K562 (cell line): ENCODE measurements around the gene NT5C. TPM values are rescaled to one million over a fixed set of nuclear protein-coding genes. Genes with fewer than 3 reads are reported as not detected.

ENCODE experiments used
- BRD4 ChIP-seq: fragments of 200-600 bp; sonication (generic); IDR thresholded peaks from 2 replicates; pipeline ENCODE4 v1.6.1; 2017; ENCODE audit warnings: inconsistent platforms
- CEBPG ChIP-seq, 3 experiments: fragments of 200-800 bp in 1 of 3; sonication (Bioruptor generic) in 1 of 3; sonication (generic) in 1 of 3; formaldehyde crosslinking in 1 of 3; IDR thresholded peaks in 2 of 3; conservative IDR thresholded peaks in 1 of 3; 2 replicates each; pipeline versions ENCODE4 v1.6.1 to v1.8.0; 2016 to 2022; ENCODE audit warnings: missing compliant biosample characterization in 2 of 3, missing genetic modification characterization in 2 of 3, mild to moderate bottlenecking in 1 of 3, missing genetic modification reagents in 1 of 3
- E2F8 ChIP-seq: fragments of 450-650 bp; IDR thresholded peaks from 2 replicates; pipeline ENCODE4 v1.7.1; 2018; ENCODE audit warnings: mild to moderate bottlenecking, low read depth; ENCODE audit not compliant: partially characterized antibody
- FOXK2 ChIP-seq, 2 experiments: fragments of 450-650 bp; IDR thresholded peaks in 1 of 2; conservative IDR thresholded peaks in 1 of 2; 2 replicates each; pipeline ENCODE4 v1.6.1; 2016; ENCODE audit warnings: low read depth in 2 of 2, mild to moderate bottlenecking in 1 of 2
- HIVEP1 ChIP-seq: fragments of 250-450 bp; sonication (Bioruptor Pico); IDR thresholded peaks from 2 replicates; pipeline ENCODE4 v1.4.0; 2020; ENCODE audit warnings: mild to moderate bottlenecking
- JUND ChIP-seq, 2 experiments: IDR thresholded peaks; 2 replicates in 1 of 2; 3 replicates in 1 of 2; pipeline ENCODE4 v1.6.1; 2011; ENCODE audit warnings: borderline replicate concordance in 2 of 2, low read depth in 2 of 2, low read length in 2 of 2, improper control_type of control experiment in 1 of 2, missing biosample characterization in 1 of 2, missing genetic modification characterization in 1 of 2, missing genetic modification reagents in 1 of 2
- NR2C2 ChIP-seq, 2 experiments: fragments of 200-800 bp in 1 of 2; sonication (Bioruptor generic) in 1 of 2; sonication (generic) in 1 of 2; formaldehyde crosslinking in 1 of 2; IDR thresholded peaks; 2 replicates each; pipeline versions ENCODE4 v1.6.1 to v1.8.0; 2016 to 2022; ENCODE audit warnings: mild to moderate bottlenecking in 1 of 2, missing compliant biosample characterization in 1 of 2, missing genetic modification characterization in 1 of 2, missing genetic modification reagents in 1 of 2
- POLR3A ChIP-seq: IDR thresholded peaks from 2 replicates; pipeline ENCODE4 v1.6.1; 2011; ENCODE audit warnings: borderline replicate concordance, mild to moderate bottlenecking, moderate library complexity; ENCODE audit not compliant: insufficient read length, insufficient read depth; ENCODE audit errors: extremely low read depth
- RHOXF2B ChIP-seq: fragments of 250-450 bp; sonication (Bioruptor Pico); conservative IDR thresholded peaks from 2 replicates; pipeline ENCODE4 v1.5.1; 2021
- TBL1XR1 ChIP-seq, 2 experiments: IDR thresholded peaks; 2 replicates each; pipeline ENCODE4 v1.6.1; 2012; ENCODE audit warnings: improper control_type of control experiment in 2 of 2, low read length in 2 of 2, mild to moderate bottlenecking in 1 of 2
- TCF3 ChIP-seq: sonication (generic); formaldehyde crosslinking; IDR thresholded peaks from 2 replicates; pipeline ENCODE4 v1.4.0; 2020; ENCODE audit warnings: mild to moderate bottlenecking, missing genetic modification reagents
- ZFX ChIP-seq: sonication (generic); formaldehyde crosslinking; IDR thresholded peaks from 2 replicates; pipeline ENCODE4 v1.8.0; 2022; ENCODE audit warnings: mild to moderate bottlenecking, missing genetic modification reagents, moderate library complexity
- ZNF324 ChIP-seq: fragments of 250-450 bp; sonication (Bioruptor Pico); IDR thresholded peaks from 2 replicates; pipeline ENCODE4 v1.4.0; 2020; ENCODE audit warnings: mild to moderate bottlenecking
- ZNF778 ChIP-seq: fragments of 450-650 bp; formaldehyde crosslinking; IDR thresholded peaks from 2 replicates; pipeline ENCODE4 v1.4.0; 2020; ENCODE audit warnings: mild to moderate bottlenecking, moderate library complexity
- polyA plus RNA-seq, 8 experiments: library from polyadenylated mRNA; depleted of rRNA in 4 of 8; stranded (reverse) in 5 of 8; unstranded in 3 of 8; fragments of >200 nt; fragmentation: Nextera tagmentation in 2 of 8; fragmentation: Illumina TruSeq in 1 of 8; extraction: Ambion mirVana in 2 of 8; extraction: Trizol in 1 of 8; gene quantifications; 2 replicates each; pipeline versions ENCODE4 v1.2.1 to v1.2.3, GENCODE V29; 2011 to 2014; ENCODE audit warnings: inconsistent platforms in 1 of 8, missing spikeins in 1 of 8
- total RNA-seq, 7 experiments: library from RNA; depleted of rRNA in 6 of 7; stranded (reverse); fragments of >200 nt in 6 of 7; fragmentation: Illumina TruSeq in 2 of 7; extraction: Trizol in 2 of 7; gene quantifications; 2 replicates each; pipeline versions ENCODE4 v1.2.1 to v1.2.3, GENCODE V29; 2011 to 2021; ENCODE audit warnings: low replicate concordance in 1 of 7
- TF ChIP-seq, protein P1 (sequence below), 2 experiments: fragments of 450-650 bp in 1 of 2; sonication (generic) in 1 of 2; formaldehyde crosslinking in 1 of 2; IDR thresholded peaks in 1 of 2; conservative IDR thresholded peaks in 1 of 2; 2 replicates each; pipeline versions ENCODE4 v1.6.1 to v1.8.1; 2016 to 2023; ENCODE audit warnings: mild to moderate bottlenecking in 2 of 2, moderate library complexity in 2 of 2, inconsistent platforms in 1 of 2, missing genetic modification reagents in 1 of 2
- TF ChIP-seq, protein P2 (sequence below): fragments of 450-650 bp; formaldehyde crosslinking; IDR thresholded peaks from 2 replicates; pipeline ENCODE4 v1.4.0; 2022; ENCODE audit warnings: missing genetic modification characterization

The NT5C gene
- total and polyA plus RNA-seq, 9 of the 15 experiments (the other 6 are each of a cell fraction or from before 2014, with no cell fraction given), result 2.9 to 205 (median 45.0) TPM

DNA sequence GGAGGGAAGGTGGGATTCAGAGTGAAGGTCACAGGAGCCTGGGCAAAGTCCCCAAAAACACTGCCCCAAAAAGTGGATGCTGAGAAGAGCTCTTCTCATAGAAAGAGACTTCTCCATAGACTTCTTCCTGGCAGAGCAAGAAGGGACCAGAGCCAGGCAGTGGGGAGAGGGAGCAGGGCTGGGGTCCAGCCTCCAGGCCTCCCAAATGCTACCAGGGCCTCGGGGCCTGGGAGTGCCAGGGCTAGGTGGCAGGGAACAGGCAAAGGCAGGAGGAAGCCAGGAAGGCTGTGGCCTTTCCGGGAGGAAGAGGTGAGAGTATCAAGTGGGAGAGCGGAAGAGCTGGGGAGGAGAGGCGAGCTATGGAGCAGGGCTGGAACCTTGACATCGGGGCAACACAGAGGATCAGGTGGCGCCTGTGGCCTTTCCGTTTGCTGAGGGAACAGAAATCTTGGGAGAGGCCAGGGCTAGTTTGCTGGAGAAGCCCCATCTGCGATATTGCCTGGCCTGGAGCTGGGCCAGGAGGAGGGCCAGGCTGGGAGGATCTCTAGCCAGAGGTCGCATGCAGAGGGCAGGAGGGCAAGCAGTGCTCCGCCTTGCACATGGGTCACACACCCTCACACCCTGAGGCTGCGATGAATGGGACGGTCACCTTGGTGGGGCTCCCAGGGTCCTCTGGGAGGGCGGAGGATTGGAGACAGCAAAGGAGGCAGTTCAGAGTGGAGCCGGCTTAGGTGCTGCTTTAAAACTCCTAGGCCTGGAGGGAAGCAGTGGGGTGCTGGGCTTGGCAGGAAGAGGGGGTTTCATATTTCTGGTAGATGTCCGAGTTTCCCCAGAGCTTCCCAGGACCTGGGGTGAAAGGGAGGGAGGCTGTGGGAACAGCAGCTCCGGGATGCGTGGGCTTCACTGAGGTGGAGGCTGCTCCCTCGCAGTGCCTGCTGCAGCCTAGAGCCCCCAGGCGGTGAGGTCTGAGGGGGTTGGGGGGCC lies 40.4 kb downstream of the NT5C start (continued):
- TF ChIP-seq, protein P1, sequence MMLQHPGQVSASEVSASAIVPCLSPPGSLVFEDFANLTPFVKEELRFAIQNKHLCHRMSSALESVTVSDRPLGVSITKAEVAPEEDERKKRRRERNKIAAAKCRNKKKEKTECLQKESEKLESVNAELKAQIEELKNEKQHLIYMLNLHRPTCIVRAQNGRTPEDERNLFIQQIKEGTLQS (IDR thresholded peaks at IDR 0.05), result no peak
- TF ChIP-seq, protein P1 (CRISPR knock-in tag; conservative IDR thresholded peaks at IDR 0.05), result no peak
- TF ChIP-seq HIVEP1 (CRISPR knock-in tag) (no peak), FOXK2 (conservative IDR thresholded peaks at IDR 0.05 in 1 of 2, IDR thresholded peaks at IDR 0.05 in 1 of 2; ENCODE audit: low read depth in 2 of 2) (no peak), BRD4 (no peak), CEBPG (CRISPR knock-in tag; IDR thresholded peaks at IDR 0.05) (no peak), CEBPG (tag; conservative IDR thresholded peaks at IDR 0.05 in 1 of 2, IDR thresholded peaks at IDR 0.05 in 1 of 2) (no peak), POLR3A (no peak), E2F8 (no peak), TCF3 (CRISPR knock-in tag) (no peak), ZNF778 (CRISPR knock-in tag) (no peak), RHOXF2B (no peak), ZNF324 (CRISPR knock-in tag) (no peak), TBL1XR1 (IDR thresholded peaks at IDR 0.05; ENCODE audit: low read length in 2 of 2) (no peak), ZFX (CRISPR knock-in tag) (peak; percentile 83), NR2C2 (CRISPR knock-in tag; IDR thresholded peaks at IDR 0.05) (no peak), NR2C2 (tag; IDR thresholded peaks at IDR 0.05) (peak; percentile 81), JUND (IDR thresholded peaks at IDR 0.05; ENCODE audit: borderline replicate concordance, low read depth, low read length) (no peak), JUND (tag; IDR thresholded peaks at IDR 0.05; ENCODE audit: borderline replicate concordance, low read depth, low read length) (no peak; the same call in 2 of the 3 replicates)
- TF ChIP-seq, protein P2, sequence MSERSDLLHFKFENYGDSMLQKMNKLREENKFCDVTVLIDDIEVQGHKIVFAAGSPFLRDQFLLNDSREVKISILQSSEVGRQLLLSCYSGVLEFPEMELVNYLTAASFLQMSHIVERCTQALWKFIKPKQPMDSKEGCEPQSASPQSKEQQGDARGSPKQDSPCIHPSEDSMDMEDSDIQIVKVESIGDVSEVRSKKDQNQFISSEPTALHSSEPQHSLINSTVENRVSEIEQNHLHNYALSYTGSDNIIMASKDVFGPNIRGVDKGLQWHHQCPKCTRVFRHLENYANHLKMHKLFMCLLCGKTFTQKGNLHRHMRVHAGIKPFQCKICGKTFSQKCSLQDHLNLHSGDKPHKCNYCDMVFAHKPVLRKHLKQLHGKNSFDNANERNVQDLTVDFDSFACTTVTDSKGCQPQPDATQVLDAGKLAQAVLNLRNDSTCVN (CRISPR knock-in tag), result no peak
